GM21360 (cell line): ENCODE data around the gene OR2AK2.
A peak's percentile ranks its signal among the peaks of the same experiment; 100 is the strongest.

Source experiments
- ATAC-seq: cut with Tn5 transposase; IDR thresholded peaks from one replicate; pipeline ENCODE4 v1.9.1; 2021; ENCODE audit warnings: mild to moderate bottlenecking, moderate library complexity; ENCODE audit not compliant: unreplicated experiment

Gene OR2AK2

GRCh38 chr1:247964933-247965332, at the start of gene OR2AK2:
TSS of gene OR2AK2 (plus strand) at chr1:247965233. CDS start at chr1:247965377, 144 bp downstream.
- ATAC-seq = no peak

- ATAC-seq = no peak
These were observed 45.1 kb upstream of the OR2AK2 start, which contains the start of gene OR2T8 for GRCh38 chr1:247919952-247920351. TSS of gene OR2T8 (plus strand) at chr1:247920252. CDS start at chr1:247921018, 766 bp downstream.

GRCh38 chr1:247923941-247924340, 41.1 kb upstream of the OR2AK2 start:
- ATAC-seq = no peak

GRCh38 chr1:247924868-247925267, 40.2 kb upstream of the OR2AK2 start, which contains the start of gene OR2AJ1:
TSS of gene OR2AJ1 (plus strand) at chr1:247924889. CDS start at chr1:247933769, 8,880 bp downstream.
- no peak for ATAC-seq

GRCh38 chr1:247933989-247934388, 31.0 kb upstream of the OR2AK2 start:
- ATAC-seq = no peak

GRCh38 chr1:247935781-247936180, 29.3 kb upstream of the OR2AK2 start:
- ATAC-seq = no peak

- ATAC-seq = no peak
These were observed 28.6 kb upstream of the OR2AK2 start for GRCh38 chr1:247936415-247936814.

GRCh38 chr1:247936965-247937734, 27.9 kb upstream of the OR2AK2 start:
- ATAC-seq = peak; percentile 100

- ATAC-seq = no peak
These were observed 22.4 kb upstream of the OR2AK2 start for GRCh38 chr1:247942624-247943023.

- ATAC-seq = no peak
These were observed 16.5 kb upstream of the OR2AK2 start, which contains the start of gene OR2L8 for GRCh38 chr1:247948558-247948957. TSS of gene OR2L8 (plus strand) at chr1:247948858. CDS start at chr1:247948858, 0 bp downstream.

GRCh38 chr1:247953408-247953807, 11.6 kb upstream of the OR2AK2 start:
- no peak for ATAC-seq

GRCh38 chr1:247961791-247962190, 3.2 kb upstream of the OR2AK2 start:
- ATAC-seq = no peak

- ATAC-seq = no peak
These were observed 2.0 kb upstream of the OR2AK2 start for GRCh38 chr1:247962911-247963588.

GRCh38 chr1:247966532-247967204, 1.6 kb downstream of the OR2AK2 start:
- ATAC-seq = peak; percentile 85

- no peak for ATAC-seq
These were observed 28.0 kb downstream of the OR2AK2 start for GRCh38 chr1:247992986-247993385.

GRCh38 chr1:247998811-247999210, 33.8 kb downstream of the OR2AK2 start:
- ATAC-seq = no peak

GRCh38 chr1:248000169-248000568, 35.1 kb downstream of the OR2AK2 start:
- no peak for ATAC-seq

- ATAC-seq = no peak
These were observed 42.7 kb downstream of the OR2AK2 start for GRCh38 chr1:248007778-248008177.

GRCh38 chr1:248009681-248010080, 44.6 kb downstream of the OR2AK2 start:
- no peak for ATAC-seq

GRCh38 chr1:248013229-248013710, 48.2 kb downstream of the OR2AK2 start, which contains the start of gene OR2L5:
TSS of gene OR2L5 (plus strand) at chr1:248013660. CDS start at chr1:248021948, 8,288 bp downstream.
- no peak for ATAC-seq

- ATAC-seq = no peak
These were observed 50.8 kb downstream of the OR2AK2 start for GRCh38 chr1:248015803-248016202.
